CD4-positive, alpha-beta T cell treated with Interleukin-12 subunit alpha and Interleukin-12 subunit beta, for 1 hour (primary cell): Measurements from ENCODE around the gene NKD2.

Experiments
- DNase-seq: peaks from one replicate; pipeline ENCODE4 v3.0.0-alpha.2; 2020

Gene NKD2

DNA sequence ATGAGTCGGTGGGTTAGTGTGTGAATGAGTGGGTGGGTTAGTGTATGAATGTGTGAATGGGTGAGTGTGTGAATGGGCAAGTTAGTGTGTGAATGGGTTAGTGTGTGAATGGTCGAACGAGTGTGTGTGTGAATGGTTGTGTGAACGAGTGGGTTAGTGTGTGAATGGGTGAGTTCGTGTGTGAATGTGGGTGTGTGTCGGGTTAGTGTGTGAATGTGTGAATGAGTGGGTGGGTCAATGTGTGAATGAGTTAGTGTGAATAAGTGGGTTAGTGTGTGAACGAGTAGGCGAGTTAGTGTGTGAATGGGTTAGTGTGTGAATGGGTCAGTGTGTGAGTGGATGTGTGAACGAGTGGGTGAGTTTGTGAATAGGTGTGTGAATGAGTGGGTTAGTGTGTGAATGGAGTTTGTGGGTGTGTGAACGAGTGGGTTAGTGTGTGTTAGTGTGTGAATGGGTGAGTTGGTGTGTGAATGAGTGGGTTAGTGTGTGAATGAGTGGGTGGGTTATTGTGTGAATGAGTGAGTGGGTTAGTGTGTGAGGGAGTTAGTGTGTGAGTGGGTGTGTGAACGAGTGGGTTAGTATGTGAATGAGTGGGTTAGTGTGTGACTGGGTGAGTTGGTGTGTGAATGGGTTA lies 38.8 kb downstream of the NKD2 start:
- DNase-seq: no peak

DNA sequence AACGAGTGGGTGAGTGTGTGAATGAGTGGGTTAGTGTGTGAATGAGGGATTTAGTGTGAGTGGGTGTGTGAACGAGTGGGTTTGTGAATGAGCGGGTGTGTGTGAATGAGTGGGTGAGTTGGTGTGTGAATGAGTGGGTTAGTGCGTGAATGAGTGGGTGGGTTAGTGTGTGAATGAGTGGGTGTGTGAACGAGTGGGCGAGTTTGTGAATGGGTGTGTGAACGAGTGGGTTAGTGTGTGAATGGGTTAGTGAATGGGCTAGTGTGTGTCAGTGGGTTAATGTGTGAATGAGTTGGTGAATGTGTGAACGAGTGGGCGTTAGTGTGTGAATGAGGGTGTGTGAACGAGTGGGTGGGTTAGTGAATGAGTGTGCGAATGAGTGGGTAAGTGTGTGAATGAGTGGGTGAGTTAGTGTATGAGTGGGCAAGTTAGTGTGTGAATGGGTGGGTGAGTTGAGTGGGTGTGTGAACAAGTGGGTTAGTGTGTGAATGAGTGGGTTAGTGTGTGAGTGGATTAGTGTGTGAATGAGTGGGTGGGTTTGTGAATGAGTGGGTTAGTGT lies 39.6 kb downstream of the NKD2 start:
- no peak for DNase-seq

DNA sequence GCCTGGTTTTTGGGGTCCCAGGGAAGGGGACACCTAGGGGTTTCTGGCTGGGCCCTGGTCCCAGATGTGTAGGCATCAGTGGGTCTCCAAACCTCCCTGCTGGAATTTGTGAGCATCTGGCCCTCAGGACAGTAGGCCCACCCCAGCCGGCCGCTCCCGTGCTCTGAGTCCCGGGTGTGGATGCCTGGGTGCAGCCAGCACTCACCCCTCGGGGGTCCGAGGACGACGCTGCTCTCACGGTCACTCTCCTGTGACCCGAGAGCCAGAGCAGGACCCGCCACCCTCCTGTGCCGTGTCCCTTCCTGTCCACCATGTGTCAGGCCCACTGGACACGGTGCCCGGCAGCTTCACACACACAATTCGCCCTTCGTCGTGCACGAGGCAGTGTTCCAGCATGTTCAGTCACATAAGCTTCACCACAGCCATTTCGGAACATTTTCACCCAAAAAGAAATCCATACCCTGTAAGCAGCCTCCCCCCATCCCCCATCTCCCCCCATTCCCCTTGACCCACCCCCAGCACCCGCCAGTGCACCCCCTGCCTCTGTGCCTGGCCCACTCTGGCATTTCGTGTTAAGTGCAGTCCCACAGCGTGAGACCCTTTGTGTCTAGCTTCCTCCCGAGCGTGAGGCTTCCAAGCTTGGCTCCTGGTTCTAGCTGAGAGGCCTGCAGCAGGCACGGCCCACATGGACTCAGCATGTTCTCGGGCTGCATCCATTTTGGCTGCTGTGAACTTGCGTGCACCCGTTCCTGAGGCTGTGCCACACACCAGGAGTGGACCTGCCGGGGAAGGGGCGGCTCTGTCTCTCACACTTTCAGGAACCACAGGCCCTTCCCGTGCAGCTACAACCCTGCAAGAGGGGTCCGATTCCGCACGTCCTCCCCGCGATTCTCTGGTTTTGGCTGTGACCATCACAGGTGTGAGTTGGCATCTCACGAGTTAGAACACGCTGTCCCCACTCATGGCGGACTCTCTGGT lies 40.5 kb downstream of the NKD2 start:
- no peak for DNase-seq

DNA sequence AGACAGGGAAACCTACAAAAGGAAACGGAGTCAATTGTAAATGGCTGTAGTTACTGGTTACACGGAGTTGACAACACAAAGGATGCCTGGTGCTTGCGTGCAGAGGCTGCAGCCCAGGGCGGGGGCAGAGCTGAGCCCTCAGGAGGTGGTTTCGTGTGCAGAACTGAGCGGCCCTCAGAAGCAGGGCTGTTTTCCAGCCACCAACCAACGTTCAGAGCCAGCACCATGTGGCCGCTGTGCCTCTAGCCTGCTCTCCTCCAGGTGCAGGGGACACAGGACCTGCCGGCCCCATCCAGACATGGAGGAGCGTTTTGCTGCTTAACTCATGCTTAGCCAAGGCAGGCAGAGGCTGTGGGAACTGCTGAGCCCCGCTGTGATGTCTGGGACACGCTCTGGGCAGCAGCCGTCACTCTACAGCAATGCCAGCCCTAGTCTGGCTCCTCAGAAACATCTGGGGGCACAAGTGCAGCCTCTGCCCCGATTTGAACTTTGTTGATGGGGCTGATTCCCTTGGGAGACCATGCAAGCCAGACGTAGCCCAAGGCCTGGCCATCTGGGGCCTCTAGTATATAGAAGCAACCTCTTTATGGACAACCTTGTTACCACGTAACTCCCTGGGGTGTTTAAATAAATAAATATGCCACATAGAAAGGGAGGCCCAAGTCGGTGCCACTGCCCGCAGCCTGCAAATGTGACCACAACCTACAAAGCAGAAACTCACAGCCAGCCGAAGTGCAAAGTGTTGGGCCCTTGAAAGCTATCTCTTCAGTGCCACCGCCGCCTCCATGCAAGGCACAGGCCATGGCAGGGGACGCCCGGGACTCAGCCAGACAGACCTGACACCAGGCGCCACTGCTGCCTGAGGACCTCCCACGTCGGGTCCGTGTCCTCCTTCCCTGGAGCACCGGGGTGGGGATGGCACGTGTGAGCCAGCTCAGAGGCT lies 42.1 kb downstream of the NKD2 start:
- no peak for DNase-seq

DNA sequence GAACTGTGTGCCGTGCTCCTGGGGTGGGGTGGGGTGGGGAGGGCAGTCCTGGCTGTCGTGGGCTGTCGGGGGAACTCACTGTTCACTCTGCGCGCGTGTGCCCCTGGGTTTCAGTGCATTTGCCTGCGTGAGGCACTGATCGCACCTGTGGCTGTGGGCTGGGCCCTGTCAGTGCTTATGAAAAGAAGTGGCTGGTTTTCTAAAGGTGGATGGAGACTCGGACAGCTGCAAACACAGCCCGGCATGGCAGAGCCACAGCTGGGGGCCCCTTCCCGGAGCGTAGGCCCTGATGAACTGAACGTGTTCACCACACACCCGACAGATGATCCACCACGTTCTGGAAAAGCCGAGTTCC lies 42.7 kb downstream of the NKD2 start:
- no peak for DNase-seq

DNA sequence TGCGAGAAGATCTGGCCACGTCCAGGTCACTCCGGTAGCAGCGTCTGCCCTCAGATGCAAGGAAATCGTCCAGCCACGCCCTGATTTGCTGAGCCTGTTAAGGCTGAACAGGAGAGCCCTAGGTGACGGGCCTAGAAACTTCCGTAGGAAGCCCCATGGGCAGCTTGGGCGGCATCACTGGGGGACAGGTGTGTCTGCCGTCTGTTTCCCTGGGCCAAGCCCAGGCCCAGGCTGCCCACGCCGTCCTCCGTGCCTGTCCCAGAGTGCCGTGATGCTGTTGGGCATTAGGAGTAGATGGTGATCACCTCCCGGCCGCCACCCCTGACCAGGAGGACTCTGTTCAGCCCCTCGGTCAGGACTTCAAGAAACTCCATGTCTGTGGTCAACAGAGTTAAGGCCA lies 43.5 kb downstream of the NKD2 start:
- DNase-seq: no peak

DNA sequence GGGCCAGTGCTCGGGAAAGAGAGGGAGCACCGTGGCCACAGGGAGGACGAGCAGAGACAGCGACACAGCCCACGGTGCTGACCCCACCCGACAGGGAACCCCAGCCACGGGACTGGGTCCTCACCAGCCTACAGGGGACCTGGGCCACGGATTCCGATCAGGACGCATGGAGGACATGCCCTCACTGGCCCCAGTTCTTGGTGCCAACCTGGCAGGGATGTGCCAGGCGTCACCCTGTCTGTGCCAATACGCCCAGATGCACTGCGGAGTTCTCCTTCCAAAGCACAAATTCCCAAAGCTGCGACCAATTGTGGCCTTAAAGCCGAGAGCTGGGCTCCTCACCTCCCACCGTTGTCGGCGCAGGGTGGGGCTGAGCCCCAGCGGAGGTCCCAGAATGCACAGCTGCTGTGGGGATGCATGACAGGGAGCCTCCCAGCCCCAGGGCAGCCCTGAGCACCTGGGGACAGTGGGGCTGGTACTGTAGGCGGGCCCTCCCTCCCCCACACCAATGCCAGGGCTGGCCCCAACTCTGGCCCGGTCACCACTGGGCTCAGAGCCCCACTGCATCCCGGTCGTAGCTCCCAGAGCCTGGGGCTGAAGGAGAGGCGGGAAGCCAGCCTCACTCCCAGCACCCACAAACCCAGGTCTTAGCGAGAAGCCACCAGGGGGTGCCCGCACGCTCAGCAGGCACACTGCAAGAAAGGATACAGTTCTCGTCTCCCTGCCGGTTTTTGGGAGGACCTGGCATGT lies 44.2 kb downstream of the NKD2 start:
- DNase-seq: no peak

DNA sequence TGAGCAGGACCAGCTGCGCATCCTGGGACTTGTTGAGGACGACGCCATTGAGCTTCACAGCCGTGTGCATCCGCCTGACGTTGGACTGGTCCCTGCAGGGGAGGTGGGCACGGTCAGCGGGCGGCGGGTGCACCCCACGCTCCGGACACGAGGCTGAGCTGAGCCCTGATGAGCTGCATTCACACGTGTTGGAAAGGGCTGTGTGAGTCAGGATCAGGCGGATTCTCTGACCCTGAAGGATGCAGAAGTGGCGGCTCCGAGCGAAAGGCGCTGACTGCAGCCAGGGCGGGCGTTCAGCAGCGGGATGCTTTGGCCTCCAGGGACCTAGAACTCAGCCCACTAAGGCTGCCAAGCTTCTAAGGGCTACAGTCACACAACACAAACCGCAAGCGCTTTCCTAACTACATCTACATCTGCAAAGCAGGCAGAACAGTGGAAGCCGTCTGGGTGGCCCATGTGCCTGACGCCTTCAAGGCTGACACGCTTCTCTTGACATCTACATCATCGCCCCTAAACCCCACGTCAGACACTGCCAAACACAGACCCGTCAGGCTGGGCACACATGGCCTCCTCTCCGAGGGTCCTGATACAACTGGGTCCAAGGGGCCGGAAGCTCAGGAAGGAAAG lies 44.9 kb downstream of the NKD2 start:
- no peak for DNase-seq

DNA sequence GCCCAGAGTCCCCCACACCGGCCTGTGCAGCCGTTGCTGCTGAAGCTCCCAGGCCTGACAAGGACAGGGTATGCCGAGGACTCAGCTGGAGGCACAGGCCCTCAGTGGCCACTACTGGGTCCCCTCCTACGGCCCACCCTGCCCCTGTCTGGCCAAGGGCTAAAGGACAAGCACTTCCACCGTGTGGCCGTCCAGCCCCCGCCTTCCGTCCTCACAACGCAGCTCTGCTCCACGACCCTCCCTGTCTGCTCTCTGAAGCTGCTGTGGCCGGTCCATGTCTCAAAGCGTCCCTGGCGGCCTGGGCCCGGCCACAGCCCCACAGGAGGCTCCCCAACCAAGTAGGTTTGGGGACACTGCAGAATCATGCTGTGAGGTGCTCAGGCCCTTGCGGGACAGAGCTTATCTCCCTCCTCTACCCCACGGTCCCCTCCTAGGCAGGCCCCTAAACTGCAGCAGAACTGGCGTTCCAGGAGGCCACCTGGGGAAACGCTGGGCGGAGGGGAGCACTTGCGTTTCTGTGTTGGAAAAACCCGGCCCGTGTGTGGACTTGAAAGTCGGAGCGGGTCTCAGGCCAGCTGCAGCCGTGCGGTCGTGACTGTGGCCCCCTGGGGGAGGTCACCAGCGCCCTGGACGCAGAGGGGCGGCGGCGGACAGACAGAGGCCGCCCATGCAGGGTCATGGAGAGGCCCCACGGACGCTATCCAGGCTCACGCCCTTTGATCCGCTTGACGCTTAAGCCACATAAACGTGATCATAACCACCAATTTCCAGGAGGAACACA lies 45.6 kb downstream of the NKD2 start:
- no peak for DNase-seq

DNA sequence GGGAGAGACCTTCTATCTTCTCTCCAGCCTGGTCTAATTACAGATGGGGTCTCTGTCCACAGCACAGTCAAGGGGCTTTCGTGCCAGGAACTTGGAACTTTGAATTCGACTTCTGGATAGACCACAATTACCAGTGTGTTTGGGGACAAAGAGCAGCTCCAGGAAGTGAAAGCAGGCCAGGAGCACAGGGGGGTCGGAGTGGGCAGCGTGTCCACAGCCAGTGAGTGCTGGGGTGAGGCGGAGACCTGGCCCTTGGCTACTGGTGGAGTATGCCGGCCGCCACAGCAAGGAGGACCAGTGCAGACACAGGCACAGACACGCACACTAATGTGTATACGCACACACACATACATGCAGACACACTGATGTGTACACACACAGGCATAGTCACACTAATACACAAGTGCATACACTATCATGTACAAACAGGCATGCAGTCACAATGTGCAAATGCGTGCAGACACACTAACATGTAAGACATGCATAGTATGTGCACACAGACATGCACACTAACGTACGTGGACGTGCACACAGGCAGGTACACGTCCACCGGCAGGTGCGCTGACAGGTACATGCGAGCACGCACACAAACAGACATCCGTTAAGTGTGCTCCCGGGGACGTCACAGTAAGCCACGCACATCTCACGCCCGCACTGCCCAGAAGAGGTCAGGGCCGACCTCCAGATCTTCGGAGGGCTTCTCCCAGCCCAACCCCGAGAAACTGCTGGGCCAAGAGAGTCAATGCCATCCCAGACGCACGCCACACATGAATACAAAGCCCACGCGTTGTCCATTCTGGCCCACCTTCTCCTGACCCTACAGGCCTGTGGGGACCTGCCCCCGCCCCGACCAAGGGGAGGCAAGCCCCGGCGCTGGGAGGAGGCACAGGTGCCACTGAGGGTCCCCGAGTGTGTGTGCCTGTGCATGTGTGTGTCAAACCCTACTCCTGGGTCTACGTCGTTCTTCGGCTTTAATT lies 46.5 kb downstream of the NKD2 start:
- no peak for DNase-seq

DNA sequence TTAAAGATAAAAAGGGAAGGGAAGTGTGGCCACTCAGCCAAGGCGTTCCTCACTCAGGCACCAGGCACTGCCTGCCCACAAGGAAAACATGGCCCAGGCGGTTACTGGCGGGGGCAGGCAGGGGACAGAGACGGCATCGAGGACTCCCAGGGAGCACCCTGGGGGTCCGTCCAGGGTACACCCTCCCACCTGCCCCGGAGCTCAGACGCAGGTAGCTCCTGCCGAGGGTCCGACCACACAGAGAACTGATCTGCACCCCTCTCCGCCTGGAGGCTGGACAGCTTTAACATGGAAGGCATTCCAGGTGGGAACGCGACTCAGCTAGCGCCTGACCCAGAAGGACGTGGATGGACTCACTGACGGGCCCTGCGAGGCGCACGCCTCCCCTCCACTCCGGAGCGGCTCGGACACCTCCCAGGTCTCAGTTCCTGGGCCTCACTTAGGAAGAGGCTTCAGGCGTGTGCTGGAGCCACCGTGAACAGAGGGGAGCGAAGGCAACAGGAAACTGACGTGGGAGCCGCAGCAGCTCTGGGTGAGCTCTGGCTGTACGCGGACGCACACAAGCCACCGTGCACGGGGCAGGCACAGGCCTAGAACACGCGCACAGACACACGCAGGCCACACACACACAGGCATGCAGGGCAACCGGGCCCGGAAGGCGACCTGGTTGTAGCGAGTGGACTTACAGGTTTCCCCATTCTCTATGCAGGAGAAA lies 47.5 kb downstream of the NKD2 start:
- DNase-seq: no peak

DNA sequence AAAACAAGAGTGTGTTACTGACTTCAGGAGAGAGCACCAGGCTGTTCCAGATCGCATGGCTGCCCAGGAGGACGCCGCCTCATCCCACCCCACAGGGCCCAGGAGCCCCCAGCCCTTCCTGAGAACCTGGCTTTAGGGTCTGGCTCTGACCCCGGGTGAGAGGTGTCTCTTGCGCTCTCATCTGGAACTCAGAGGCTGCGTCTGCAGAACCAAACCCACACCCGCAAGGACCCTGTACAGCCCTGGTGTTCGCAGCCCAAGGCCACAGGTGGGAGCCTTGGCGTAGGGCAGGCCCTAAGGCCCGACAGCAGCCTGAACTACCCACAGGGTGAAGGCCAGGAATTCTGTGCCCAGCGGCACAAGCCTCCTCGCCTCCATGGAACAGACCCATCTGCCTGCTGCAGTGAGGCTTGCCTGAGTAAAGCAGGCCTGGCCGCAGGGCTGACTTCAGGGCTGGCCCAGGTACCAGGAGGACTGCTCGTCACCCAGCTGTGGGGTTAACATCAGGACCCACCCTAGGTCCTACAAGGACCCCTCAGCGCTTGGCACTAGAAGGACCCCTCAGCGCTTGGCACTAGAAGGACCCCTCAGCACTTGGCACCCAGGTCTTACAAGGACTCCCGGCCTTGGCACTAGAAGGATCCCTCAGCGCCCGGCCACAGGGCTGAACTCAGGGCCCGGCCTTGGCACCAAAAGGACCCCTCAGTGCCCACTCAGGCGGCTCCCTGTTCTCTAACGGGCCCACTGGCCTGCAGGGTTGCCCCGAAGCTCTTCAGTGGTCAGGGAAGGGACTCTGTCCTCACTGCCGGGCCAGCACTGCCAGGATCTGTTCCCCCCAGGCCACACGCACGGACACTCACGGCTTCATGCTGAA lies 48.2 kb downstream of the NKD2 start:
- DNase-seq: no peak

DNA sequence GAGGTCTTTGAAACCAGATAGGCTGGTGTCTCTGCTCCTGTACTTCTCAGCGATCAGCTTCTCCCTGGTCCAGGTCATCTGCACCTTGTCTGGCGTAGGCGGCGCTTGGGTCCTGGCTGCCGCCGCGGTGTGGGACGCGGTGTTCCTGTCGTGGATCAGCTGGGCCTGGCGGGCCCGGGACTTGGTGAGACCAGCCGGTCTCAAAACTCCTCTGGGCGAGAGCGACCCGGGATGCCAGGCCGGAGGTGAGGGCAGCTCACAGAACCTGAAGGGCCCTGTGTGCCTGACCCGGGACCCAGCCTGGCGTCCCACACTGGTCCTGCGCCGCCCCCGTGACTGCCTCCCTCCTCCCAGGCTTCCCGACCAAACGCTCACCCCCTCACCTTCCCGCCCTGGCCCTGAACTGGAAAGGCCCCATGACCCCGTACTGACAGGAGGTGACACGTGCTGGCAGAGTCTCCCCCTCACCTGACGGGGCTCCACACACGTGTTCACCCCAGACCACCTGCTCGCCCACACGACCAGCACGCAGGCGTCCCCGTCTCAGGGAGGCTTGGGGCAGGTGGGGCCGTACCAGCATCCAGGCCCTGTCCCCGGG lies 49.0 kb downstream of the NKD2 start:
- no peak for DNase-seq

DNA sequence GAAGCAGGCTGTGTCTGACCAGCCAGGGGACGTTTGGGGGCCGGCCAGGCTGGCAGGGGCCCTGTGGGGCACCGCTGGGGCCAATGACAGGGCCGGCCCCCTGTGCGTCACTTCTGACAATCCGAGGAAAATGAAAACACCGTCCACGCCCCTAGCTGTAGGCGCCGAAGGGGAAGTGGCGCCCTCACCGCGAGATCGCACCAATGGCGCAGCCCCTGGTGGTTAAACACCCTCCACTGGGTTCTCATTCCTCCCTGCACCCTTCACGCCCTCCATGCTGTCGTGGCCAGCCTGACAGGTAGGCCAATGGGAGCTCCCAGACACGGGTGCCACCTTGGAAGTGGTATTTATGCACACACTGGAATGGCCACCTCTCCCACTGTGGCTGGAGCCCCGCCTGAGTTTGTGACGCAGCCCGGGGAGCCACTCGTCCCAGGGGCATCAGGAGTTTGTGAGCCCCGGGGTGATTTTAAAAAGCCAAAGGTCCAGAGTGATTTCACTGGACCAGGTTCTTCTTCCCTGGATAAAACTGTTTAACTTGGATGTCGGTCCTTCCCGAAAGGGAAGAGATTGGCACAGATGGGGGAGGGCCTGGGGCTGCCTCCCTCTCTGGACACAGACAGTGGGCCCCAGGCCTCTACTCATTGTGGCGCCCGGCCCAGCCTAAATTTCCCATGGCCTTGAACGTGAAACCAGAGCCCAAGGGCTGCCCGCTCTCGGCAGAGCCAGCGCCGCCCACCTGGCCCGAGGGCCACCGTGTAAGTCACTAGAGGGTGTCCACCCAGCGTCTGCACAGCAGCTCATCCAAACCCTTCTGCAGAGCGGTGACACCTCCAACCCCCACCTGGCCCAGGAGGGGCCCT lies 49.7 kb downstream of the NKD2 start:
- no peak for DNase-seq

DNA sequence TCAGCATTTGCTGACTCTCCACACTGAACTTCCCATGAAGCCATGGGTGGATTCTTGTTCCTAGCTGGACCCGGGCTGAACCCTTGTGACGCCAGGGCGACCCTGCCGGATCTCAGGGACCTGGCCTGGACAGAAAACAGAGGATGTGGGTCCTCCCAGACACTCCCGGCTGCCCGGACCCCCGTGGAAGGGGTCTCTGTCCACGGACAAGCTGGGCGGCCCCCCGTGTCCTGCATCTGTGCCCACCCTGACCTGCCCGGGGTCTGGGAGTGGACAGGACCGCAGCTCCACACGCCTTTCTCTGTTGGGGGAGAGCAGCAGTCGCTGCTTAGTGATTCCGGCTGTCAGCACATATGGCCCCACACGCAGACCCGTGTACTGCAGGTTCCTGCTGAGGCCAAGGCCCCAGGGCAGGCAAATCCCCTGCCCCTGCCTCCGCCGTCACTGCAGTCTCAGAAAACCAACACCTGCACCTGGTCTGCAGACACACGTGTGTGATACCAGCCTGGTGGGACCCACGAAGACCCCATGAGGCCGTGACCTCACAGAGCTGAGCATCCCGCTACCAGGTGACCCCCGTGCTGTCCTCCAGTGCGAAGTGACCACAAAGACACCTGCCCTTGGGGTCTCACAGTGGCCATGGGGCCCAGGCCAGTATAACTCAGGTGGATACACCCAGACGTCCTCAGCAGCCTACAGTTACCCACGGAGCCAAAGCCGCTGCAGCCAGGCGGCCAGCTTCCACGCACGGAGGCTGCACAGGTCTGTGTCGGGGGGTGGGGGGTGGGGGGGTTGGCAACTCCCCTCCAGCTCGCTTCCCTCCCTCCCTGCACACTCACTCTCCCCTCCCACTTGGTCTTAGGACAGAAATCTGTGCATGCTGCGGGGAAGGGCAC lies 50.6 kb downstream of the NKD2 start:
- no peak for DNase-seq
